Measurements from ENCODE around the gene FOLR2.

The FOLR2 gene

DNA sequence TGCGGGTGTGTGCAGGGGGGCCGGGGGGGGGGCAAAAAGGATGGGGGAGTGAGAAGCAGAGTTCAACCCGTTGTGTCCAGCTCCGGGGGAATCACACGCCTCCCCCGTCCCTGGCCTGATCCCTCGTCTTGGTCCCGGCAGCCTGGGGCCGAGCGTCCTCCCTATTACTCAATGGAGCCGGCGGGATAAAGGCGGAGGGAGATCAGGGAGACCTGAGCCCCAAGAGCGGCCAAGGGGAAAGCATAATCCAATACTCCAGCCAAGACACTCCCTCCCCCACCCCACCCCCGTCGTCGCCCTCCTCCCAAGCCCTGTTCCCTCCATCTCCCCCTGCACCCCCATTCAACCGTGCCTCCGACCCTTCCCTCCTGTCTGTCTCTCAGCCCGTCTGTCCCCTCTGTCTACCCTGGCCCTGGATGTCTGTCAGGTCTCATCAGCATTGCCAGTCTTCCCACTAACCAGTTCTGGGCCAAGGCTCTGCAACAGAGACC, 24.7 kb downstream of the FOLR2 start:
- Histone ChIP-seq H3K79me2 (no peaks in the 10 kb centered on the region), H3K9me3 (ENCODE audit: control insufficient read depth, low read length) (no peaks in the 10 kb centered on the region), H3K9ac (no peak overlapping the region), H3K27me3 (ENCODE audit: control insufficient read depth, insufficient read depth, low read length) (no peaks in the 10 kb centered on the region), H3K4me1 (peaks cover 3% of the 10 kb centered on the region), H3K27ac (no peak overlapping the region), H3K4me3 (ENCODE audit: low read depth, low read length) (no peak overlapping the region), H2AFZ (no peak overlapping the region), H3K4me2 (ENCODE audit: low read length) (no peak overlapping the region), H3K36me3 (ENCODE audit: control insufficient read depth, insufficient read depth, low read length) (no peaks in the 10 kb centered on the region)
- TF ChIP-seq, protein P1, sequence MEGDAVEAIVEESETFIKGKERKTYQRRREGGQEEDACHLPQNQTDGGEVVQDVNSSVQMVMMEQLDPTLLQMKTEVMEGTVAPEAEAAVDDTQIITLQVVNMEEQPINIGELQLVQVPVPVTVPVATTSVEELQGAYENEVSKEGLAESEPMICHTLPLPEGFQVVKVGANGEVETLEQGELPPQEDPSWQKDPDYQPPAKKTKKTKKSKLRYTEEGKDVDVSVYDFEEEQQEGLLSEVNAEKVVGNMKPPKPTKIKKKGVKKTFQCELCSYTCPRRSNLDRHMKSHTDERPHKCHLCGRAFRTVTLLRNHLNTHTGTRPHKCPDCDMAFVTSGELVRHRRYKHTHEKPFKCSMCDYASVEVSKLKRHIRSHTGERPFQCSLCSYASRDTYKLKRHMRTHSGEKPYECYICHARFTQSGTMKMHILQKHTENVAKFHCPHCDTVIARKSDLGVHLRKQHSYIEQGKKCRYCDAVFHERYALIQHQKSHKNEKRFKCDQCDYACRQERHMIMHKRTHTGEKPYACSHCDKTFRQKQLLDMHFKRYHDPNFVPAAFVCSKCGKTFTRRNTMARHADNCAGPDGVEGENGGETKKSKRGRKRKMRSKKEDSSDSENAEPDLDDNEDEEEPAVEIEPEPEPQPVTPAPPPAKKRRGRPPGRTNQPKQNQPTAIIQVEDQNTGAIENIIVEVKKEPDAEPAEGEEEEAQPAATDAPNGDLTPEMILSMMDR (IDR thresholded peaks at IDR 0.05): no peak

GRCh38 chr11:72242141-72242540, 25.5 kb downstream of the FOLR2 start:
- no peaks in the 10 kb centered on the region for H3K79me2 ChIP-seq
- H2AFZ ChIP-seq: no peak overlapping the region
- H3K27me3 ChIP-seq (ENCODE audit: control insufficient read depth, insufficient read depth, low read length): no peaks in the 10 kb centered on the region
- no peak overlapping the region for H3K27ac ChIP-seq
- no peak overlapping the region for H3K4me2 ChIP-seq (ENCODE audit: low read length)
- TF ChIP-seq, protein P1 (IDR thresholded peaks at IDR 0.05): no peak
- H3K36me3 ChIP-seq (ENCODE audit: control insufficient read depth, insufficient read depth, low read length): no peaks in the 10 kb centered on the region
- H3K9me3 ChIP-seq (ENCODE audit: control insufficient read depth, low read length): no peaks in the 10 kb centered on the region
- no peak overlapping the region for H3K4me3 ChIP-seq (ENCODE audit: low read depth, low read length)
- H3K4me1 ChIP-seq: peaks cover 3% of the 10 kb centered on the region
- H3K9ac ChIP-seq: no peak overlapping the region

GRCh38 chr11:72243173-72244059, 26.8 kb downstream of the FOLR2 start:
- Histone ChIP-seq H3K4me2 (ENCODE audit: low read length) (no peak overlapping the region), H3K79me2 (no peaks in the 10 kb centered on the region), H3K9me3 (ENCODE audit: control insufficient read depth, low read length) (no peaks in the 10 kb centered on the region), H3K27ac (no peak overlapping the region), H2AFZ (no peak overlapping the region), H3K4me1 (peaks cover 3% of the 10 kb centered on the region), H3K4me3 (ENCODE audit: low read depth, low read length) (no peak overlapping the region), H3K27me3 (ENCODE audit: control insufficient read depth, insufficient read depth, low read length) (no peaks in the 10 kb centered on the region), H3K9ac (no peak overlapping the region), H3K36me3 (ENCODE audit: control insufficient read depth, insufficient read depth, low read length) (no peaks in the 10 kb centered on the region)
- TF ChIP-seq, protein P1 (IDR thresholded peaks at IDR 0.05): no peak

DNA sequence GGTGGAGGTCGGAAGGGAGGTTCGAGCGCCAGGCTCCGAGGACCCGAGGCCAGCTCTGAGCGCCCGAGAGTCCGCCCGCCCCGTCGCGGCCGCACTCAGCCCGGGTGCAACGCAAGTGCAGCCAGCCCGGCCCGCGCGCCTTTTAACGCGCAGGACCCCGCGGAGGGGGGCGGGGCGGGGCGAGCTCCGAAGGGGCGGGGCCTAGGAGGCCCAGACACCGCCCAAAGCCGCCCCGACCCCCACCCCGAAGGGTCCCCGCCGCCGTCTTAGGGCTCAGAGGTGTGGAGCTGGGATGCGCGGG, 27.4 kb downstream of the FOLR2 start, which contains the start of gene PHOX2A:
TSS of gene PHOX2A (minus strand) at position 117 of the 301 bp plus-strand sequence. CDS start 172 bp downstream, outside the sequence.
- no peaks in the 10 kb centered on the region for H3K27me3 ChIP-seq (ENCODE audit: control insufficient read depth, insufficient read depth, low read length)
- TF ChIP-seq, protein P1 (IDR thresholded peaks at IDR 0.05): no peak
- no peak within 1 kb of the TSS for H3K4me3 ChIP-seq (ENCODE audit: low read depth, low read length)

More for the DNA sequence above, 27.4 kb downstream of the FOLR2 start, which contains the start of gene PHOX2A:
- Histone ChIP-seq H3K4me2 (ENCODE audit: low read length) (no peak within 1 kb of the TSS), H3K4me1 (peaks cover 3% of the 10 kb centered on the region), H3K27ac (no peak within 1 kb of the TSS), H3K79me2 (no peaks in the 10 kb centered on the region), H3K9ac (no peak within 1 kb of the TSS), H2AFZ (no peak within 1 kb of the TSS), H3K9me3 (ENCODE audit: control insufficient read depth, low read length) (no peaks in the 10 kb centered on the region), H3K36me3 (ENCODE audit: control insufficient read depth, insufficient read depth, low read length) (no peaks in the 10 kb centered on the region)
